Right hindlimb (tissue), 1 donor: Measurements from ENCODE around the gene TGFBR3.
"Not testable (repeated sequence)": the region's sequence is repeated elsewhere in the genome, so short reads cannot be mapped to it uniquely, and the experiment has no call there.

Experiments used
- DNase-seq: peaks from one replicate; pipeline ENCODE4 v3.0.0-alpha.2; 2018

TGFBR3 gene

GRCh38 chr1:91676030-91676429, 209.9 kb downstream of the TGFBR3 start:
- DNase-seq, result no peak

GRCh38 chr1:91674107-91674506, 211.8 kb downstream of the TGFBR3 start:
- no peak for DNase-seq

GRCh38 chr1:91673613-91674012, 212.3 kb downstream of the TGFBR3 start:
- no peak for DNase-seq

- no peak for DNase-seq
Measured at GRCh38 chr1:91672601-91673161, 213.3 kb downstream of the TGFBR3 start.

- DNase-seq, result no peak
Measured at GRCh38 chr1:91670781-91671180, 215.2 kb downstream of the TGFBR3 start.

GRCh38 chr1:91669584-91670350, 216.2 kb downstream of the TGFBR3 start:
- no peak for DNase-seq

GRCh38 chr1:91666651-91667050, 219.3 kb downstream of the TGFBR3 start:
- DNase-seq, result not testable (repeated sequence)

- DNase-seq, result no peak
Measured at GRCh38 chr1:91661121-91661520, 224.8 kb downstream of the TGFBR3 start.

- no peak for DNase-seq
Measured at GRCh38 chr1:91660708-91661107, 225.2 kb downstream of the TGFBR3 start.

- no peak for DNase-seq
Measured at GRCh38 chr1:91655912-91656449, 230.0 kb downstream of the TGFBR3 start.

GRCh38 chr1:91653183-91653582, 232.8 kb downstream of the TGFBR3 start:
- no peak for DNase-seq

GRCh38 chr1:91651661-91652071, 234.3 kb downstream of the TGFBR3 start:
- DNase-seq, result peak; percentile 87

- DNase-seq, result no peak
Measured at GRCh38 chr1:91651243-91651642, 234.7 kb downstream of the TGFBR3 start.

- DNase-seq, result peak; percentile 81
Measured at GRCh38 chr1:91650764-91651163, 235.2 kb downstream of the TGFBR3 start.

GRCh38 chr1:91647061-91647460, 238.9 kb downstream of the TGFBR3 start:
- no peak for DNase-seq

- no peak for DNase-seq
Measured at GRCh38 chr1:91645031-91645430, 240.9 kb downstream of the TGFBR3 start.

GRCh38 chr1:91643431-91643830, 242.5 kb downstream of the TGFBR3 start:
- DNase-seq, result no peak

GRCh38 chr1:91640877-91641526, 244.9 kb downstream of the TGFBR3 start:
- no peak for DNase-seq

GRCh38 chr1:91637539-91637994, 248.4 kb downstream of the TGFBR3 start:
- no peak for DNase-seq

GRCh38 chr1:91635763-91636162, 250.2 kb downstream of the TGFBR3 start:
- DNase-seq, result no peak

- no peak for DNase-seq
Measured at GRCh38 chr1:91633438-91633837, 252.5 kb downstream of the TGFBR3 start.

GRCh38 chr1:91631718-91632330, 254.1 kb downstream of the TGFBR3 start:
- no peak for DNase-seq

GRCh38 chr1:91630803-91631202, 255.1 kb downstream of the TGFBR3 start:
- no peak for DNase-seq
